PC-3 (cell line): ENCODE data around the gene GHRHR. TPM values are rescaled to one million over a fixed set of nuclear protein-coding genes. Genes with fewer than 3 reads are reported as not detected.
A peak's percentile ranks its signal among the peaks of the same experiment; 100 is the strongest.

Experiments used
- ATAC-seq: fragments of 200-7000 bp; cut with Tn5 transposase; 2 replicates; pipeline ENCODE4 v1.9.1; 2020; ENCODE audit warnings: mild to moderate bottlenecking, moderate library complexity
- BruUV-seq: library from RNA; stranded (reverse); fragments of 400-500 nt; replicated peaks from 2 replicates; lab custom pipeline; 2021; lab: Mats Ljungman, UMichigan
- CTCF ChIA-PET: fragments of 300-600 bp; sonication (Branson Sonifier 250); formaldehyde crosslinking; loops from one replicate; lab custom pipeline; 2022; ENCODE audit warnings: antibody characterized with exemption; lab: Charles Lee
- POLR2A ChIA-PET: fragments of 300-600 bp; sonication (Branson Sonifier 250); formaldehyde crosslinking; loops from one replicate; lab custom pipeline; 2022; ENCODE audit warnings: antibody characterized with exemption; ENCODE audit not compliant: unreplicated experiment; lab: Charles Lee
- DNase-seq: peaks from one replicate; pipeline ENCODE4 v3.0.0-alpha.2; 2015
- H2AFZ ChIP-seq: fragments of 300-600 bp; sonication (generic); 2 replicates; pipeline ENCODE4 v1.6.0; 2016; ENCODE audit warnings: antibody characterized with exemption, low read length
- H3F3A ChIP-seq: fragments of 300-600 bp; sonication (generic); one replicate; pipeline ENCODE4 v1.6.0; 2017; ENCODE audit warnings: antibody characterized with exemption, low read length, control low read depth, mild to moderate bottlenecking; ENCODE audit not compliant: unreplicated experiment
- H3K27ac ChIP-seq: fragments of 300-600 bp; sonication (generic); 2 replicates; pipeline ENCODE4 v1.5.1; 2016; ENCODE audit warnings: mild to moderate bottlenecking, low read length
- H3K27me3 ChIP-seq: fragments of 300-600 bp; sonication (generic); 2 replicates; pipeline ENCODE4 v1.6.1; 2016; ENCODE audit warnings: low read length, mixed read lengths
- H3K36me3 ChIP-seq: fragments of 300-600 bp; sonication (generic); 2 replicates; pipeline ENCODE4 v1.6.1; 2016; ENCODE audit warnings: low read depth, mixed run types, low read length, mixed read lengths
- H3K4me1 ChIP-seq: fragments of 300-600 bp; sonication (generic); 2 replicates; pipeline ENCODE4 v1.5.1; 2016; ENCODE audit warnings: low read length; ENCODE audit not compliant: insufficient read depth
- H3K4me2 ChIP-seq: fragments of 300-600 bp; sonication (generic); 2 replicates; pipeline ENCODE4 v1.6.0; 2016; ENCODE audit warnings: low read length
- H3K4me3 ChIP-seq: fragments of 300-600 bp; sonication (generic); 2 replicates; pipeline ENCODE4 v1.5.1; 2016; ENCODE audit warnings: mild to moderate bottlenecking, low read length, mixed read lengths
- H3K79me2 ChIP-seq: fragments of 300-600 bp; sonication (generic); 2 replicates; pipeline ENCODE4 v1.6.1; 2017; ENCODE audit warnings: low read length, mixed read lengths
- H3K9ac ChIP-seq: fragments of 300-600 bp; sonication (generic); 2 replicates; pipeline ENCODE4 v1.6.0; 2016; ENCODE audit warnings: mild to moderate bottlenecking, low read length
- H3K9me2 ChIP-seq: fragments of 300-600 bp; sonication (generic); replicated peaks from 2 replicates; pipeline ENCODE4 v1.6.1; 2016; ENCODE audit warnings: mixed run types, low read length, mixed read lengths
- H3K9me3 ChIP-seq: fragments of 300-600 bp; sonication (generic); 2 replicates; pipeline ENCODE4 v1.6.1; 2016; ENCODE audit warnings: low read length, mixed read lengths
- H4K20me1 ChIP-seq: fragments of 300-600 bp; sonication (generic); 2 replicates; pipeline ENCODE4 v1.6.1; 2016; ENCODE audit warnings: low read length, mixed read lengths
- EZH2 ChIP-seq: fragments of 300-600 bp; sonication (generic); IDR thresholded peaks from one replicate; pipeline ENCODE4 v1.6.1; 2017; ENCODE audit warnings: antibody characterized with exemption, mild to moderate bottlenecking, low read length; ENCODE audit not compliant: unreplicated experiment
- EZH2phosphoT487 ChIP-seq: fragments of 300-600 bp; sonication (generic); IDR thresholded peaks from 2 replicates; pipeline ENCODE4 v1.6.1; 2018; ENCODE audit warnings: mild to moderate bottlenecking, antibody characterized with exemption, low read length, borderline replicate concordance
- intact Hi-C: fragments of 100-400 bp; cut with micrococcal nuclease; formaldehyde crosslinking; loops from 2 replicates; pipeline ENCODE4 v1.9.0; 2023
- total RNA-seq: library from RNA; depleted of rRNA; stranded (reverse); fragments of >200 nt; gene quantifications from 2 replicates; pipeline ENCODE4 v1.2.3, GENCODE V29; 2014
- TF ChIP-seq, protein P1 (sequence below): fragments of 300-600 bp; sonication (generic); conservative IDR thresholded peaks from 2 replicates; pipeline ENCODE4 v1.5.1; 2017; ENCODE audit warnings: antibody characterized with exemption, low read depth, mild to moderate bottlenecking, low read length

GHRHR gene
- total RNA-seq, 1 experiment from 2014 or later: not detected

DNA sequence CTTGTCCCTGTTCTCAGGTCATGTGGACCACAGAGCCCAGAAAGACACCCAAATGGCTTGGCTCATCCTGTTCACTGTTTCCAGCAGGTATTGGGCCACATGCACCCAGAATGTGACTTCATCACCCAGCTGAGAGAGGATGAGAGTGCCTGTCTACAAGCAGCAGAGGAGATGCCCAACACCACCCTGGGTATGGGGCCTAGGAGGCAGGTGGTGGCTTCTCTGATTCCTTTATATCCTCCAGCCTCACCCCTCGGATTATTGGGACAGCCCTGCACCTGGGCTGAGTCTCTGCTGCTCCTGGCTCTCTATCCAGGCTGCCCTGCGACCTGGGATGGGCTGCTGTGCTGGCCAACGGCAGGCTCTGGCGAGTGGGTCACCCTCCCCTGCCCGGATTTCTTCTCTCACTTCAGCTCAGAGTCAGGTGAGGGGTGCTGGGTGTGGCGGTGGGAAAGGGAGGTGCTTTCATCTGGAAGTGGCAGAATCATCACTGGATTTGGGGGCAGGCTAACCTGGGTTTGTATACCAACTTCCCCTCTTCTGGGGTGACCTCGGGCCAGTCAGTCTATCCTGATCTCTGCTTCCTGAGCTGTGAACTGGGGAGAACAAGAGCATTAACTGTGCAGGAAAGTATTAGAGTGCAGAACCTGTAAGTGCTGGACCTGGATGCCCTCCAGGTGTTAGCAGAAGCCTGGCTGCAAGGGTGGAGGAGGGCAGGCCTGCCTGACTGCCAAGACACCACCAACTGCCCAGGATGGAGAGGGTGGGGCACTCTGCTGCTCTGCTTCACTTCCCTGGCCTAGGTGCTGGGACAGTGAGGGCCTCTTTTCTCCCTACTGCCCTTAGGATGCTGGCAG lies 5.2 kb downstream of the GHRHR start:
- no peaks in the 10 kb centered on the region for H3K4me1 ChIP-seq
- H3K27me3 ChIP-seq: peaks cover 10% of the 10 kb centered on the region; the same call in 1 of the 2 replicates
- no peak overlapping the region for H3K27ac ChIP-seq
- no peaks in the 10 kb centered on the region for H3K9me2 ChIP-seq
- H3F3A ChIP-seq: no peaks in the 10 kb centered on the region
- intact Hi-C loops: no loop called here
- BruUV-seq: no TSS peak
- no peaks in the 10 kb centered on the region for H4K20me1 ChIP-seq
- H3K79me2 ChIP-seq: no peaks in the 10 kb centered on the region
- no peak overlapping the region for H3K9ac ChIP-seq
- H2AFZ ChIP-seq: no peak overlapping the region
- no peak overlapping the region for H3K4me2 ChIP-seq
- DNase-seq (no peak), ATAC-seq (peak; percentile 15; the same call in 1 of the 2 replicates)
- CTCF ChIA-PET: no interaction called here
- POLR2A ChIA-PET: no interaction called here
- no peaks in the 10 kb centered on the region for H3K36me3 ChIP-seq
- H3K4me3 ChIP-seq: no peak overlapping the region
- H3K9me3 ChIP-seq: no peaks in the 10 kb centered on the region
- TF ChIP-seq, protein P1, sequence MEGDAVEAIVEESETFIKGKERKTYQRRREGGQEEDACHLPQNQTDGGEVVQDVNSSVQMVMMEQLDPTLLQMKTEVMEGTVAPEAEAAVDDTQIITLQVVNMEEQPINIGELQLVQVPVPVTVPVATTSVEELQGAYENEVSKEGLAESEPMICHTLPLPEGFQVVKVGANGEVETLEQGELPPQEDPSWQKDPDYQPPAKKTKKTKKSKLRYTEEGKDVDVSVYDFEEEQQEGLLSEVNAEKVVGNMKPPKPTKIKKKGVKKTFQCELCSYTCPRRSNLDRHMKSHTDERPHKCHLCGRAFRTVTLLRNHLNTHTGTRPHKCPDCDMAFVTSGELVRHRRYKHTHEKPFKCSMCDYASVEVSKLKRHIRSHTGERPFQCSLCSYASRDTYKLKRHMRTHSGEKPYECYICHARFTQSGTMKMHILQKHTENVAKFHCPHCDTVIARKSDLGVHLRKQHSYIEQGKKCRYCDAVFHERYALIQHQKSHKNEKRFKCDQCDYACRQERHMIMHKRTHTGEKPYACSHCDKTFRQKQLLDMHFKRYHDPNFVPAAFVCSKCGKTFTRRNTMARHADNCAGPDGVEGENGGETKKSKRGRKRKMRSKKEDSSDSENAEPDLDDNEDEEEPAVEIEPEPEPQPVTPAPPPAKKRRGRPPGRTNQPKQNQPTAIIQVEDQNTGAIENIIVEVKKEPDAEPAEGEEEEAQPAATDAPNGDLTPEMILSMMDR: no peak
- TF ChIP-seq EZH2: no peak
- no peak for TF ChIP-seq EZH2phosphoT487

- Histone ChIP-seq H3K4me1 (peaks cover 4% of the 10 kb centered on the region; the same call in 1 of the 2 replicates), H3F3A (no peaks in the 10 kb centered on the region), H2AFZ (no peak overlapping the region), H4K20me1 (no peaks in the 10 kb centered on the region), H3K9ac (no peak overlapping the region), H3K36me3 (no peaks in the 10 kb centered on the region), H3K79me2 (no peaks in the 10 kb centered on the region), H3K9me3 (no peaks in the 10 kb centered on the region), H3K27ac (no peak overlapping the region), H3K9me2 (no peaks in the 10 kb centered on the region), H3K4me2 (no peak overlapping the region), H3K27me3 (peaks cover 7% of the 10 kb centered on the region; the same call in 1 of the 2 replicates), H3K4me3 (no peak overlapping the region)
- ATAC-seq: no peak
- no TSS peak for BruUV-seq
- ChIA-PET CTCF (no interaction called here), POLR2A (no interaction called here)
- TF ChIP-seq, protein P1: no peak
- TF ChIP-seq EZH2 (no peak), EZH2phosphoT487 (no peak)
- no peak for DNase-seq
- intact Hi-C loops: no loop called here
Measured at GRCh38 chr7:30969604-30969970, 5.8 kb downstream of the GHRHR start.

DNA sequence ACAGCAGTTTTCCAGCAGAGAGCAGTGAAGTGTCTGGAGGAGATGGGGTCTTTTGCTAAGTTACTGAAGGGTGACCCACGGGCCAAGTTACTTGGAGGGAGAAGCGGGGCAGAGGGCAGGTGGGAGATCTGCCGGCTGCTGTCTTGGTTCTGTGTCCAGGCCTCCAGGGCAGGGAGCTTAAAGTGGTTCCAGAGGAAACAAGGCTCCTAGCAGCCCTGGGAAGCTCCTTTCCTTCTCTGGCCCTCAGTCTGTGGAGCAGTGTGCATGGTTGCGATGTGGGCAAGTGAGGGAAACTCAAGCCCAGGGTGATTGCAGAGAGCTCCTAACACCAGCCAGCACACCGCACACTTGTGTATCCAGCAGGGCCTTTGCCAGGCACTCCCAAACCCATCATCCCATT lies 6.3 kb downstream of the GHRHR start:
- DNase-seq (no peak), ATAC-seq (no peak)
- TF ChIP-seq EZH2phosphoT487 (no peak), EZH2 (no peak)
- TF ChIP-seq, protein P1: no peak
- H3K9me2 ChIP-seq: no peaks in the 10 kb centered on the region
- H3K27ac ChIP-seq: no peak overlapping the region
- no peaks in the 10 kb centered on the region for H3F3A ChIP-seq
- no peaks in the 10 kb centered on the region for H3K79me2 ChIP-seq
- no peak overlapping the region for H2AFZ ChIP-seq
- H3K9me3 ChIP-seq: no peaks in the 10 kb centered on the region
- no peak overlapping the region for H3K4me2 ChIP-seq
- no peak overlapping the region for H3K9ac ChIP-seq
- ChIA-PET POLR2A (no interaction called here), CTCF (interaction anchor here (0.9 kb wide), 1 partner anchor 13 kb away, joined by 3 read pairs; no protein-coding TSS in a partner anchor)
- no peaks in the 10 kb centered on the region for H3K36me3 ChIP-seq
- BruUV-seq: no TSS peak
- 0 out of 2 replicates have a peak, but pooled peaks cover 6% of the 10 kb centered on the region for H3K27me3 ChIP-seq
- intact Hi-C loops: no loop called here
- H3K4me1 ChIP-seq: peaks cover 8% of the 10 kb centered on the region; the same call in 1 of the 2 replicates
- H4K20me1 ChIP-seq: no peaks in the 10 kb centered on the region
- no peak overlapping the region for H3K4me3 ChIP-seq
